Stomach (tissue), 9 donors: ENCODE data around the gene LBX1. TPM values are rescaled to one million over a fixed set of nuclear protein-coding genes. Genes with fewer than 3 reads are reported as not detected.

Experiments
- DNase-seq, 2 donors: peaks; one replicate each; pipeline versions ENCODE4 v3.0.0 to v3.0.0-alpha.2; 2013 to 2019
- H3K27ac ChIP-seq, 5 donors: fragments of 200-600 bp in 4 of 5; sonication (generic) in 4 of 5; one replicate each; pipeline ENCODE4 v1.5.1; 2013 to 2019; ENCODE audit warnings: mild to moderate bottlenecking in 1 of 5, moderate library complexity in 1 of 5
- H3K27me3 ChIP-seq, 3 donors: fragments of 200-600 bp; sonication (generic); one replicate each; pipeline ENCODE4 v1.5.1; 2017 to 2019; ENCODE audit warnings: mixed run types in 1 of 3
- H3K36me3 ChIP-seq, 4 donors: fragments of 200-600 bp; sonication (generic); 1 replicate in 3 of 4; 2 replicates in 1 of 4; pipeline ENCODE4 v1.5.1; 2016 to 2019
- H3K4me1 ChIP-seq, 4 donors: fragments of 200-600 bp; sonication (generic); one replicate each; pipeline ENCODE4 v1.5.1; 2016 to 2019
- H3K4me3 ChIP-seq, 4 donors: fragments of 200-600 bp; sonication (generic) in 3 of 4; one replicate each; pipeline ENCODE4 v1.5.1; 2016 to 2019; ENCODE audit warnings: mild to moderate bottlenecking in 1 of 4
- H3K9me3 ChIP-seq, 4 donors: fragments of 200-600 bp; sonication (generic); one replicate each; pipeline ENCODE4 v1.5.1; 2016 to 2019
- CTCF ChIP-seq, 7 experiments: fragments of 450-650 bp in 4 of 7; fragments of 200-600 bp in 3 of 7; sonication (generic) in 3 of 7; IDR thresholded peaks; one replicate each; pipeline ENCODE4 v1.5.1; 2016 to 2019; ENCODE audit warnings: antibody characterized with exemption in 7 of 7, control low read depth in 2 of 7, mild to moderate bottlenecking in 1 of 7
- EP300 ChIP-seq: sonication (generic); formaldehyde crosslinking; IDR thresholded peaks from one replicate; pipeline ENCODE4 v1.6.1; 2017; ENCODE audit warnings: antibody characterized with exemption
- POLR2A ChIP-seq, 4 donors: fragments of 450-650 bp; IDR thresholded peaks; one replicate each; pipeline ENCODE4 v1.6.1; 2016; ENCODE audit warnings: antibody characterized with exemption in 4 of 4, control low read depth in 2 of 4, mild to moderate bottlenecking in 1 of 4, moderate library complexity in 1 of 4
- POLR2AphosphoS5 ChIP-seq, 3 donors: sonication (generic); formaldehyde crosslinking; IDR thresholded peaks; one replicate each; pipeline ENCODE4 v1.6.1; 2016; ENCODE audit warnings: antibody characterized with exemption in 3 of 3
- WGBS, 5 donors: extraction: QIAGEN DNeasy Blood & Tissue Kit in 3 of 5; methylation state at CpG; one replicate each; pipeline versions ENCODE4 v1.1.5 to v1.1.7; 2013 to 2018; 5-methylcytosine and 5-hydroxymethylcytosine counted together
- intact Hi-C: fragments of 100-400 bp; cut with DNase I; formaldehyde crosslinking; loops from one replicate; pipeline ENCODE4 v1.15.1; 2023; ENCODE audit warnings: low total_unique reads
- polyA plus RNA-seq, 3 donors: library from polyadenylated mRNA; stranded (reverse); fragments of 200-250 nt; gene quantifications; one replicate each; pipeline ENCODE4 v1.2.3, GENCODE V29; 2013
- total RNA-seq, 5 donors: library from RNA; depleted of rRNA; stranded (reverse); fragments of >200 nt; gene quantifications; one replicate each; pipeline versions ENCODE4 v1.1.0 to v1.2.3, GENCODE V29; 2014 to 2016
- donor health status: healthy with polysubstance abuse.
- donor health status: Bipolar disorder and iron deficiency.
- donor health status: healthy.

LBX1 gene
- total and polyA plus RNA-seq, 8 donors: not detected

- peaks cover 8 to 30% (median 16%) of the 10 kb centered on the region in 4 donors for H3K4me1 ChIP-seq
- peaks cover 0 to 8% (median 0%) of the 10 kb centered on the region in 4 donors for H3K9me3 ChIP-seq
- intact Hi-C loops: no loop called here
- WGBS, 5 donors: 7 to 18% (median 11%) methylated on average over 36 to 38 of the region's 38 CpGs
- H3K27ac ChIP-seq: no peak overlapping the region
- no peak for DNase-seq
- H3K4me3 ChIP-seq: no peak overlapping the region
- H3K27me3 ChIP-seq: peaks cover 35 to 100% (median 85%) of the 10 kb centered on the region in 3 donors
- H3K36me3 ChIP-seq: no peaks in the 10 kb centered on the region
- no peak for TF ChIP-seq POLR2A (IDR thresholded peaks at IDR 0.05)
- TF ChIP-seq EP300: no peak
- TF ChIP-seq POLR2AphosphoS5 (IDR thresholded peaks at IDR 0.05): no peak
- TF ChIP-seq CTCF (IDR thresholded peaks at IDR 0.05): no peak
These were observed 8.1 kb upstream of the LBX1 start for GRCh38 chr10:101237081-101237981.

GRCh38 chr10:101236376-101237080 is 7.3 kb upstream of the LBX1 start:
- Histone ChIP-seq H3K27me3 (peaks cover 43 to 100% (median 88%) of the 10 kb centered on the region in 3 donors), H3K4me3 (no peak overlapping the region), H3K27ac (no peak overlapping the region), H3K4me1 (peaks cover 8 to 30% (median 16%) of the 10 kb centered on the region in 4 donors), H3K9me3 (peaks cover 0 to 8% (median 0%) of the 10 kb centered on the region in 4 donors), H3K36me3 (no peaks in the 10 kb centered on the region)
- TF ChIP-seq CTCF (IDR thresholded peaks at IDR 0.05) (no peak), POLR2A (IDR thresholded peaks at IDR 0.05) (no peak), POLR2AphosphoS5 (IDR thresholded peaks at IDR 0.05) (no peak), EP300 (no peak)
- intact Hi-C loops: no loop called here
- peak in 1 of 2 donors; percentile 32 for DNase-seq
- 3 to 8% (median 6%) methylated on average over 31 to 47 of the region's 47 CpGs for WGBS, 5 donors

GRCh38 chr10:101235766-101236165 is 6.5 kb upstream of the LBX1 start:
- no peak overlapping the region for H3K27ac ChIP-seq
- H3K4me1 ChIP-seq: peaks cover 8 to 30% (median 16%) of the 10 kb centered on the region in 4 donors
- H3K9me3 ChIP-seq: peaks cover 0 to 8% (median 0%) of the 10 kb centered on the region in 4 donors
- H3K27me3 ChIP-seq: peaks cover 48 to 100% (median 96%) of the 10 kb centered on the region in 3 donors
- intact Hi-C loops: no loop called here
- DNase-seq: no peak
- H3K4me3 ChIP-seq: no peak overlapping the region
- 11 to 37% (median 14%) methylated on average over 4 of the region's 4 CpGs for WGBS, 5 donors
- H3K36me3 ChIP-seq: no peaks in the 10 kb centered on the region
- TF ChIP-seq EP300 (no peak), CTCF (IDR thresholded peaks at IDR 0.05) (no peak), POLR2AphosphoS5 (IDR thresholded peaks at IDR 0.05) (no peak), POLR2A (IDR thresholded peaks at IDR 0.05) (no peak)

- 6 to 57% (median 38%) methylated on average over 1 of the region's 1 CpG for WGBS, 5 donors
- no peak for DNase-seq
- TF ChIP-seq EP300 (no peak), POLR2A (IDR thresholded peaks at IDR 0.05) (no peak), POLR2AphosphoS5 (IDR thresholded peaks at IDR 0.05) (no peak), CTCF (IDR thresholded peaks at IDR 0.05) (no peak)
- Histone ChIP-seq H3K9me3 (peaks cover 0 to 8% (median 0%) of the 10 kb centered on the region in 4 donors), H3K27ac (no peak overlapping the region), H3K27me3 (peaks cover 60 to 100% (median 100%) of the 10 kb centered on the region in 3 donors), H3K4me3 (no peak overlapping the region), H3K4me1 (peaks cover 19 to 41% (median 27%) of the 10 kb centered on the region in 4 donors), H3K36me3 (no peaks in the 10 kb centered on the region)
- intact Hi-C loops: no loop called here
These were observed 5.1 kb upstream of the LBX1 start for GRCh38 chr10:101234333-101234732.
